GM12878 (cell line): Measurements from ENCODE around the gene CNR2. TPM values are rescaled to one million over a fixed set of nuclear protein-coding genes. Genes with fewer than 3 reads are reported as not detected.

Experiments
- BCL3 ChIP-seq: IDR thresholded peaks from 2 replicates; pipeline ENCODE4 v1.6.1; 2011; ENCODE audit warnings: borderline replicate concordance, low read depth, mild to moderate bottlenecking, moderate library complexity, low read length; ENCODE audit not compliant: insufficient read depth, poor library complexity, severe bottlenecking
- ETV6 ChIP-seq, 2 experiments: fragments of 450-650 bp in 1 of 2; IDR thresholded peaks in 1 of 2; conservative IDR thresholded peaks in 1 of 2; 2 replicates each; pipeline ENCODE4 v1.6.1; 2014; ENCODE audit warnings: antibody characterized with exemption in 1 of 2, borderline replicate concordance in 1 of 2, low read depth in 1 of 2, mild to moderate bottlenecking in 1 of 2, moderate library complexity in 1 of 2
- HDAC2 ChIP-seq: fragments of 200-600 bp; sonication (generic); IDR thresholded peaks from 2 replicates; pipeline ENCODE4 v1.6.1; 2017
- IKZF2 ChIP-seq, 2 experiments: fragments of 450-650 bp; IDR thresholded peaks; 2 replicates each; pipeline ENCODE4 v1.6.1; 2017; ENCODE audit warnings: mild to moderate bottlenecking in 2 of 2, moderate library complexity in 2 of 2
- IRF3 ChIP-seq: fragments of 450-650 bp; IDR thresholded peaks from 2 replicates; pipeline ENCODE4 v1.6.1; 2014; ENCODE audit warnings: mild to moderate bottlenecking
- KLF5 ChIP-seq: fragments of 450-650 bp; IDR thresholded peaks from 2 replicates; pipeline ENCODE4 v1.6.1; 2014; ENCODE audit warnings: mild to moderate bottlenecking; ENCODE audit not compliant: partially characterized antibody
- SIX5 ChIP-seq: IDR thresholded peaks from 2 replicates; pipeline ENCODE4 v1.6.1; 2011; ENCODE audit warnings: mild to moderate bottlenecking, low read depth, low read length, moderate library complexity; ENCODE audit not compliant: severe bottlenecking
- SMAD5 ChIP-seq: IDR thresholded peaks from 2 replicates; pipeline ENCODE4 v1.6.1; 2016; ENCODE audit warnings: antibody characterized with exemption, low read depth
- TCF7 ChIP-seq: IDR thresholded peaks from 2 replicates; pipeline ENCODE4 v1.6.1; 2014; ENCODE audit warnings: antibody characterized with exemption, borderline replicate concordance
- ZBTB33 ChIP-seq: fragments of 450-650 bp; IDR thresholded peaks from 2 replicates; pipeline ENCODE4 v1.6.1; 2017; ENCODE audit warnings: mild to moderate bottlenecking
- ZNF274 ChIP-seq: IDR thresholded peaks from one replicate; pipeline ENCODE4 v1.8.0; 2011; ENCODE audit not compliant: insufficient read length, insufficient read depth
- ZNF687 ChIP-seq: fragments of 450-650 bp; IDR thresholded peaks from 2 replicates; pipeline ENCODE4 v1.6.1; 2017; ENCODE audit warnings: mild to moderate bottlenecking, moderate library complexity
- polyA plus RNA-seq, 11 experiments: library from polyadenylated mRNA; depleted of rRNA in 4 of 11; unstranded in 6 of 11; stranded (reverse) in 5 of 11; fragments of >200 nt; fragmentation: Nextera tagmentation in 4 of 11; fragmentation: Illumina TruSeq in 1 of 11; extraction: Ambion mirVana in 4 of 11; extraction: Trizol in 1 of 11; gene quantifications; 1 replicate in 1 of 11; 2 replicates in 10 of 11; pipeline versions ENCODE4 v1.2.1 to v1.2.3, GENCODE V29; 2011 to 2016; ENCODE audit warnings: inconsistent platforms in 2 of 11, missing spikeins in 2 of 11, low read depth in 1 of 11
- total RNA-seq, 4 experiments: library from RNA; depleted of rRNA in 3 of 4; stranded (reverse); fragments of >200 nt in 3 of 4; fragmentation: Illumina TruSeq in 1 of 4; extraction: Trizol in 1 of 4; gene quantifications; 2 replicates each; pipeline versions ENCODE4 v1.2.1 to v1.2.3, GENCODE V29; 2013 to 2021
- TF ChIP-seq, protein P1 (sequence below): fragments of 450-650 bp; IDR thresholded peaks from 2 replicates; pipeline ENCODE4 v1.6.1; 2018; ENCODE audit warnings: mild to moderate bottlenecking, low read depth, moderate library complexity; ENCODE audit not compliant: partially characterized antibody

Gene CNR2
- total and polyA plus RNA-seq, 10 of the 15 experiments (the other 5 are each of a cell fraction or from before 2014, with no cell fraction given) = 0.46 to 19.8 (median 12.2) TPM

DNA sequence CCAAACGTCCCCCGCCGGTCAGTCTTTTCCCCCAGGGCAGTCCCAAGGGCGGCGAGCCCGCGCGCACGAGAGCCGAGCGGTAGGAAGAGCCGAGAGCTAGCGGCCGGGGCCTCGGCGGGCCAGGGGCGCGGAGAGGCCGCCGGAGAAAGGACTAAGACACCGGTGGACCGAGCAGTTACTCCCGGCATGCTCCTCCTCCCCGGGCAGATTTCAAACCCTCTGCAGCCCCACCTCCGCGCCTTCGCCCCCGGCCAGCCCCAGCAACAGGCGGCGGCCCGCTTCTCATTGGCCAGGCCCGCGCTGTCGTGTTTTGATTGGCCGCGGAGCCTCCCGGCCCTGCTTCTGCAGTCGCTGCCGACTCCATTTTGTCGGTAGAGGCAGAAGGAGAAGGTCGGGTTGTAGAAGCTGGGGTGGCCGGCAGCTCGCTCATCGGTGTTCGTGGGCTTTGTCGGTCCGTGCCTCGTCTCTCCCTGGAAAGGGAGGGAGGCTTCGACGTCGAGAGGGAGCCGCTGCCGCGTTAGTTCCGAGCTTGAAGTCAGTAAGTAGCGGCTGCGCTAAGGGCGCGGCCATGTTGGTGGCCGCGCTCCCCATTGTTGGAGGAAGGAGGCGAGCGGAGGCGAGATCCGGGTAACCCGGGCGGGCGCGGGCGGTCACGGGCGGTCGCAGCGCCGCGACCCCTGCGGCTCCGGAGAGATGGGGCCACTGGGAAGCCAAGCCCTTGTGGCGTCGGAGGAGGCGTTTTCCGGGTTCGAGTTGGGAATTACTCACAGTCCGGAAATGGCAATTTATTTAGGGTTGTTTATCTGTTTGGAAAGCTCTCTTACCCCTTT is 46.5 kb upstream of the CNR2 start, which contains the start of gene PNRC2 (continued):
- TF ChIP-seq, protein P1, sequence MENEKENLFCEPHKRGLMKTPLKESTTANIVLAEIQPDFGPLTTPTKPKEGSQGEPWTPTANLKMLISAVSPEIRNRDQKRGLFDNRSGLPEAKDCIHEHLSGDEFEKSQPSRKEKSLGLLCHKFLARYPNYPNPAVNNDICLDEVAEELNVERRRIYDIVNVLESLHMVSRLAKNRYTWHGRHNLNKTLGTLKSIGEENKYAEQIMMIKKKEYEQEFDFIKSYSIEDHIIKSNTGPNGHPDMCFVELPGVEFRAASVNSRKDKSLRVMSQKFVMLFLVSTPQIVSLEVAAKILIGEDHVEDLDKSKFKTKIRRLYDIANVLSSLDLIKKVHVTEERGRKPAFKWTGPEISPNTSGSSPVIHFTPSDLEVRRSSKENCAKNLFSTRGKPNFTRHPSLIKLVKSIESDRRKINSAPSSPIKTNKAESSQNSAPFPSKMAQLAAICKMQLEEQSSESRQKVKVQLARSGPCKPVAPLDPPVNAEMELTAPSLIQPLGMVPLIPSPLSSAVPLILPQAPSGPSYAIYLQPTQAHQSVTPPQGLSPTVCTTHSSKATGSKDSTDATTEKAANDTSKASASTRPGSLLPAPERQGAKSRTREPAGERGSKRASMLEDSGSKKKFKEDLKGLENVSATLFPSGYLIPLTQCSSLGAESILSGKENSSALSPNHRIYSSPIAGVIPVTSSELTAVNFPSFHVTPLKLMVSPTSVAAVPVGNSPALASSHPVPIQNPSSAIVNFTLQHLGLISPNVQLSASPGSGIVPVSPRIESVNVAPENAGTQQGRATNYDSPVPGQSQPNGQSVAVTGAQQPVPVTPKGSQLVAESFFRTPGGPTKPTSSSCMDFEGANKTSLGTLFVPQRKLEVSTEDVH = no peak
- TF ChIP-seq ZNF274 (no peak), ETV6 (conservative IDR thresholded peaks at IDR 0.05 in 1 of 2, IDR thresholded peaks at IDR 0.05 in 1 of 2; ENCODE audit: borderline replicate concordance in 1 of 2, low read depth in 1 of 2) (peak in 1 of 2 experiments; percentile 23; a peak in 1 of 4 replicates), BCL3 (peak; percentile 8), IKZF2 (IDR thresholded peaks at IDR 0.05) (peak in 1 of 2 experiments; percentile 47; a peak in 1 of 4 replicates), ZBTB33 (no peak), HDAC2 (0 out of 2 replicates have a peak, but pooled peaks have one; percentile 32), SMAD5 (peak; percentile 94), IRF3 (peak; percentile 60; the same call in 1 of the 2 replicates), SIX5 (no peak), ZNF687 (no peak; the same call in 1 of the 2 replicates), TCF7 (no peak), KLF5 (peak; percentile 75)
